ENCODE measurements around the gene TMEM207. TPM values are rescaled to one million over a fixed set of nuclear protein-coding genes. Genes with fewer than 3 reads are reported as not detected.

The TMEM207 gene
- total RNA-seq, 1 experiment from 2014 or later = not detected

DNA sequence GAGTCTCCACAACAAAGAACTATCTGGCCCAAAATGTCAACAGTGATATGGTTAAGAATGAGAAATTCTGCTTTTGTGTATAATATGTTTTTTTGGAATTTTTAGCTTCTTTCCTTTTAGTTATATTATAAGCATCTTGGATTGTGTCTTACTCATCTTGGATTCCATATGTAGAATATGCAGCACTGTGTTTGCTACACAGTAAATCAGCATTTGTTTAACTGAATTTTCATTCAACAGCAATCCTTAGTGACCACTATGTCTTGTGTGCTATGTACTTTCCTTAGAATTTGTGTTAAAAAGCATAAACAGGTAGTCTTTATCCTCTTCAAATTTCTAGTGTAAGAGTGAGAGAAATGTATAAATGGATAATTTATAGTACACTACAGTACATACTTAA is 18.2 kb upstream of the TMEM207 start:
- Histone ChIP-seq H3K4ac (ENCODE audit: low read depth, low read length) (no peak overlapping the region), H2BK5ac (ENCODE audit: insufficient read length, low read length) (no peak overlapping the region), H2AFZ (ENCODE audit: low read length) (no peak overlapping the region), H3K23ac (ENCODE audit: insufficient read length, low read depth, low read length) (no peak overlapping the region), H3K56ac (ENCODE audit: insufficient read length, low read depth, low read length) (no peak overlapping the region), H4K91ac (ENCODE audit: insufficient read length, low read depth, low read length) (no peak overlapping the region), H4K8ac (replicated peaks; ENCODE audit: insufficient read length, low read depth, low read length) (no peak overlapping the region), H3T11ph (ENCODE audit: low read length) (no peak overlapping the region), H3K9me3 (ENCODE audit: control insufficient read depth, low read depth, low read length) (no peaks in the 10 kb centered on the region), H2BK20ac (ENCODE audit: low read depth, low read length, poor library complexity, severe bottlenecking) (no peak overlapping the region), H2BK12ac (ENCODE audit: insufficient read length, low read depth, low read length) (no peak overlapping the region), H2AK5ac (ENCODE audit: insufficient read length, low read length) (no peak overlapping the region), H2BK15ac (ENCODE audit: low read depth, low read length) (no peak overlapping the region), H3K9ac (ENCODE audit: extremely low read depth, insufficient read length, low read length) (no peak overlapping the region), H3K4me2 (ENCODE audit: insufficient read depth, insufficient read length, low read length) (no peak overlapping the region), H2BK120ac (ENCODE audit: low read depth, low read length, poor library complexity, severe bottlenecking) (no peak overlapping the region), H4K20me1 (ENCODE audit: control insufficient read depth, insufficient read depth, insufficient read length) (no peaks in the 10 kb centered on the region), H3K27me3 (ENCODE audit: insufficient read depth, low read length) (no peaks in the 10 kb centered on the region), H3K4me1 (ENCODE audit: insufficient read depth, low read length) (no peaks in the 10 kb centered on the region), H3K79me2 (ENCODE audit: insufficient read depth, low read length) (no peaks in the 10 kb centered on the region), H3K14ac (ENCODE audit: insufficient read depth, low read length) (no peak overlapping the region), H3K23me2 (ENCODE audit: insufficient read length, low read depth, low read length, poor library complexity, severe bottlenecking) (no peaks in the 10 kb centered on the region), H3K79me1 (ENCODE audit: insufficient read depth, low read depth, low read length, poor library complexity, severe bottlenecking) (no peaks in the 10 kb centered on the region), H3K18ac (ENCODE audit: insufficient read length, low read depth, low read length) (no peak overlapping the region), H3K27ac (ENCODE audit: insufficient read length, low read depth, low read length) (no peak overlapping the region), H4K5ac (ENCODE audit: insufficient read length, low read depth, low read length) (no peak overlapping the region)
- TF ChIP-seq, protein P1, sequence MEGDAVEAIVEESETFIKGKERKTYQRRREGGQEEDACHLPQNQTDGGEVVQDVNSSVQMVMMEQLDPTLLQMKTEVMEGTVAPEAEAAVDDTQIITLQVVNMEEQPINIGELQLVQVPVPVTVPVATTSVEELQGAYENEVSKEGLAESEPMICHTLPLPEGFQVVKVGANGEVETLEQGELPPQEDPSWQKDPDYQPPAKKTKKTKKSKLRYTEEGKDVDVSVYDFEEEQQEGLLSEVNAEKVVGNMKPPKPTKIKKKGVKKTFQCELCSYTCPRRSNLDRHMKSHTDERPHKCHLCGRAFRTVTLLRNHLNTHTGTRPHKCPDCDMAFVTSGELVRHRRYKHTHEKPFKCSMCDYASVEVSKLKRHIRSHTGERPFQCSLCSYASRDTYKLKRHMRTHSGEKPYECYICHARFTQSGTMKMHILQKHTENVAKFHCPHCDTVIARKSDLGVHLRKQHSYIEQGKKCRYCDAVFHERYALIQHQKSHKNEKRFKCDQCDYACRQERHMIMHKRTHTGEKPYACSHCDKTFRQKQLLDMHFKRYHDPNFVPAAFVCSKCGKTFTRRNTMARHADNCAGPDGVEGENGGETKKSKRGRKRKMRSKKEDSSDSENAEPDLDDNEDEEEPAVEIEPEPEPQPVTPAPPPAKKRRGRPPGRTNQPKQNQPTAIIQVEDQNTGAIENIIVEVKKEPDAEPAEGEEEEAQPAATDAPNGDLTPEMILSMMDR (conservative IDR thresholded peaks at IDR 0.05) = no peak
- 0 out of 4 replicates have a peak, but pooled peaks cover 3 to 4% of the 10 kb centered on the region in 2 experiments for H3K4me1 Mint-ChIP-seq
- H3K27ac Mint-ChIP-seq = no peak overlapping the region
- H3K27me3 Mint-ChIP-seq (ENCODE audit: low read depth) = no peaks in the 10 kb centered on the region
- no peak for DNase-seq
- H3K36me3 Mint-ChIP-seq (ENCODE audit: insufficient read depth in 1 of 3, low read depth in 3 of 3) = peaks cover 2 to 13% (median 5%) of the 10 kb centered on the region in 3 experiments; a peak in 4 of 7 replicates
- H3K9me3 Mint-ChIP-seq = peaks cover 8 to 13% of the 10 kb centered on the region in 2 experiments
- H3K4me3 Mint-ChIP-seq = no peak overlapping the region
